Testis (tissue), 3 donors: Measurements from ENCODE around the gene DIABLO. TPM values are rescaled to one million over a fixed set of nuclear protein-coding genes. Genes with fewer than 3 reads are reported as not detected.
A peak's percentile ranks its signal among the peaks of the same experiment; 100 is the strongest.

Source experiments
- DNase-seq: peaks from one replicate; pipeline ENCODE4 v3.0.0-alpha.2; 2019
- H3K27ac ChIP-seq, 2 donors: fragments of 200-600 bp; sonication (generic); one replicate each; pipeline ENCODE4 v1.5.1; 2019
- H3K27me3 ChIP-seq: fragments of 200-600 bp; sonication (generic); one replicate; pipeline ENCODE4 v1.5.1; 2019
- H3K36me3 ChIP-seq: fragments of 200-600 bp; sonication (generic); one replicate; pipeline ENCODE4 v1.5.1; 2017; ENCODE audit warnings: low read depth; ENCODE audit errors: missing control alignments
- H3K4me1 ChIP-seq: fragments of 200-600 bp; sonication (generic); one replicate; pipeline ENCODE4 v1.5.1; 2019
- H3K4me3 ChIP-seq, 2 donors: fragments of 200-600 bp; sonication (generic); one replicate each; pipeline ENCODE4 v1.5.1; 2017 to 2019
- H3K9me3 ChIP-seq: fragments of 200-600 bp; sonication (generic); one replicate; pipeline ENCODE4 v1.5.1; 2017
- CTCF ChIP-seq, 3 experiments: fragments of 450-650 bp in 2 of 3; fragments of 200-600 bp in 1 of 3; sonication (generic) in 1 of 3; IDR thresholded peaks; one replicate each; pipeline ENCODE4 v1.5.1; 2016 to 2019; ENCODE audit warnings: antibody characterized with exemption in 3 of 3, mild to moderate bottlenecking in 2 of 3, moderate library complexity in 1 of 3
- POLR2A ChIP-seq: fragments of 450-650 bp; IDR thresholded peaks from one replicate; pipeline ENCODE4 v1.6.1; 2017; ENCODE audit warnings: antibody characterized with exemption, mild to moderate bottlenecking, moderate library complexity
- WGBS, 2 donors: methylation state at CpG; one replicate each; pipeline ENCODE4 v1.1.5; 2018; 5-methylcytosine and 5-hydroxymethylcytosine counted together
- intact Hi-C: fragments of 100-400 bp; cut with DNase I; formaldehyde crosslinking; loops from one replicate; pipeline ENCODE4 v1.15.1; 2023; ENCODE audit warnings: low total_unique reads
- polyA plus RNA-seq: library from polyadenylated mRNA; stranded (reverse); fragments of 350-450 nt; fragmentation: Illumina TruSeq; extraction: RNeasy Lipid Tissue Mini Kit (QIAGEN cat#74804); gene quantifications from one replicate; pipeline ENCODE4 v1.2.3, GENCODE V29; 2014; ENCODE audit warnings: low read depth, low replicate concordance; ENCODE audit not compliant: insufficient read depth
- total RNA-seq, 2 donors: library from RNA; depleted of rRNA; stranded (reverse); fragments of >200 nt; gene quantifications; one replicate each; pipeline ENCODE4 v1.2.3, GENCODE V29; 2016

Gene DIABLO
- total and polyA plus RNA-seq, 3 donors from 2014 or later, result 138 to 204 (median 203) TPM

DNA sequence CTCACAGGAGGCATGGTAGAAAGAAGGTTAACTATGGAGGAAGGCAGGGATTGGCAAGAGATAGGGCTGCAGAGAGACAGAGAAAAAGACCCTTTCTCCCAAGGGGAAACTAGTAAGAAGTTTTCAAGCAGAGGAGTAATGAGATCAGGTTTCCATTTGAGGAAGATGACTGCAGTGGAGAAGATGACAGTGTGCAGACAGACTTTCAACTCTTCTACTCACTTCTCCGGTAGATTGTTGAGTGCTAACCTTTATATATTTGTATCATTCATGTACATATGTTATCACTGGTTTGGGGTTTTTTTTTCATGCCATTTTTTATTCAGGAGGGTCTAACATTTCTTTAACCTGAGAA lies 28.3 kb downstream of the DIABLO start:
- Histone ChIP-seq H3K4me3 (no peak overlapping the region), H3K36me3 (no peaks in the 10 kb centered on the region), H3K27me3 (no peaks in the 10 kb centered on the region), H3K27ac (no peak overlapping the region), H3K9me3 (no peaks in the 10 kb centered on the region), H3K4me1 (no peaks in the 10 kb centered on the region)
- WGBS, 2 donors, result 65 to 78% methylated on average over 1 of the region's 1 CpG
- DNase-seq, result no peak
- intact Hi-C loops, result no loop called here
- TF ChIP-seq POLR2A (no peak), CTCF (IDR thresholded peaks at IDR 0.05) (no peak)

- Histone ChIP-seq H3K27ac (no peak overlapping the region), H3K4me1 (no peaks in the 10 kb centered on the region), H3K9me3 (no peaks in the 10 kb centered on the region), H3K4me3 (no peak overlapping the region), H3K27me3 (no peaks in the 10 kb centered on the region), H3K36me3 (no peaks in the 10 kb centered on the region)
- TF ChIP-seq CTCF (IDR thresholded peaks at IDR 0.05) (no peak), POLR2A (no peak)
- whole genome bisulfite sequencing, 2 donors, result 92 to 94% methylated on average over 4 of the region's 4 CpGs
- intact Hi-C loops, result no loop called here
- DNase-seq, result no peak
Observed at GRCh38 chr12:122195405-122195804, 30.4 kb downstream of the DIABLO start.

GRCh38 chr12:122194804-122195203 lies 31.0 kb downstream of the DIABLO start:
- intact Hi-C loops, result no loop called here
- H3K9me3 ChIP-seq, result no peaks in the 10 kb centered on the region
- DNase-seq, result no peak
- H3K4me3 ChIP-seq, result no peak overlapping the region
- TF ChIP-seq CTCF (IDR thresholded peaks at IDR 0.05) (no peak), POLR2A (no peak)
- H3K27me3 ChIP-seq, result no peaks in the 10 kb centered on the region
- H3K4me1 ChIP-seq, result no peaks in the 10 kb centered on the region
- no peaks in the 10 kb centered on the region for H3K36me3 ChIP-seq
- 88% methylated on average over 1 of the region's 1 CpG for WGBS, 2 donors
- no peak overlapping the region for H3K27ac ChIP-seq

- 74 to 82% methylated on average over 11 of the region's 11 CpGs for WGBS, 2 donors
- Histone ChIP-seq H3K27ac (no peak overlapping the region), H3K9me3 (no peaks in the 10 kb centered on the region), H3K4me3 (no peak overlapping the region), H3K27me3 (no peaks in the 10 kb centered on the region), H3K4me1 (no peaks in the 10 kb centered on the region), H3K36me3 (no peaks in the 10 kb centered on the region)
- intact Hi-C loops, result no loop called here
- no peak for DNase-seq
- TF ChIP-seq CTCF (IDR thresholded peaks at IDR 0.05) (no peak), POLR2A (no peak)
Observed at GRCh38 chr12:122192441-122192840, 33.4 kb downstream of the DIABLO start.

DNA sequence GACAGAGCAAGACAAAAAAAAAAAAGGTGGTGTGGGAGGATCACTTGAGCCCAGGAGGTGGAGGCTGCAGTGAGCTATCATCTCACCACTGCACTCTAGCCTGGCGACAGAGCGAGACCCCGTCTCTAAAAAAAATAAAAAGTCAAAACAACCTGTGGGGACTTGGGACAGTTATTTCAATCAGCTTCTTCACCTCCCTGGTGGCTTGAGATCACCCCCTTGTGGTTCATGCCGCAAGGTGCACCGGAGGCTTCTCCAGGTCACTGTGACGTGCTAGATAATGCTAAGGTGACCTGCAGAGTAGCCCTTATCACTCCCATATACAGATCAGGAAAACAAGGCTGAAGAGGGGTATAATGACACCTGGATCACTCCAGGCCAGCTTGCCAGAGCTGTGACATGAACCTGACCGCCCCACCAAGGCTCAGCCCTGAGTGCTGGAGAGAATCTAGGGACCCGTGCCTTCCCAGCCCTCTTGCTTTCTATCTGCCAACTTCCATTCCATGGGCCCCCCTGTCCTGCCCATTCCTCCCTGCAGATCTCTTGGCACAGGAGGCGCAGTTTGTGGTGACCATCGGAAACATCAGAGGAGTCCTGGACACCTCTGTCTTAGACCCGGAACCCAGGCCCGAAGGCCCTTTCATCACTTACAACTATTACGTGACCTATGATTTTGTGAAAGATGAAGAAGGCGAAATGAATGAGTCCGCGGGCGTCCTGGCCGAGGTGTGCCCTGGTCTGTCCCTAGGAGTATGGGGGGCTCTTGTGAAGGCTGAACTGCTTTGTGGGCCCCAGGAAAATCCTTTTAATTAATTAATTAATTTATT lies 34.8 kb downstream of the DIABLO start:
- WGBS, 2 donors, result 71 to 80% methylated on average over 18 of the region's 18 CpGs

More for the DNA sequence above, 34.8 kb downstream of the DIABLO start:
- Histone ChIP-seq H3K4me3 (no peak overlapping the region), H3K27ac (no peak overlapping the region), H3K27me3 (no peaks in the 10 kb centered on the region), H3K9me3 (no peaks in the 10 kb centered on the region), H3K36me3 (no peaks in the 10 kb centered on the region), H3K4me1 (no peaks in the 10 kb centered on the region)
- TF ChIP-seq CTCF (IDR thresholded peaks at IDR 0.05) (peak in 2 of 3 experiments; percentile 19 to 50), POLR2A (no peak)
- intact Hi-C loops, result no loop called here
- DNase-seq, result peak; percentile 65
